Stomach (tissue), 9 donors: ENCODE data around the gene CD99L2. TPM values are rescaled to one million over a fixed set of nuclear protein-coding genes. Genes with fewer than 3 reads are reported as not detected.

Experiments used
- DNase-seq, 2 donors: peaks; one replicate each; pipeline versions ENCODE4 v3.0.0 to v3.0.0-alpha.2; 2013 to 2019
- H3K27ac ChIP-seq, 5 donors: fragments of 200-600 bp in 4 of 5; sonication (generic) in 4 of 5; one replicate each; pipeline ENCODE4 v1.5.1; 2013 to 2019; ENCODE audit warnings: mild to moderate bottlenecking in 1 of 5, moderate library complexity in 1 of 5
- H3K27me3 ChIP-seq, 3 donors: fragments of 200-600 bp; sonication (generic); one replicate each; pipeline ENCODE4 v1.5.1; 2017 to 2019; ENCODE audit warnings: mixed run types in 1 of 3
- H3K36me3 ChIP-seq, 4 donors: fragments of 200-600 bp; sonication (generic); 1 replicate in 3 of 4; 2 replicates in 1 of 4; pipeline ENCODE4 v1.5.1; 2016 to 2019
- H3K4me1 ChIP-seq, 4 donors: fragments of 200-600 bp; sonication (generic); one replicate each; pipeline ENCODE4 v1.5.1; 2016 to 2019
- H3K4me3 ChIP-seq, 4 donors: fragments of 200-600 bp; sonication (generic) in 3 of 4; one replicate each; pipeline ENCODE4 v1.5.1; 2016 to 2019; ENCODE audit warnings: mild to moderate bottlenecking in 1 of 4
- H3K9me3 ChIP-seq, 4 donors: fragments of 200-600 bp; sonication (generic); one replicate each; pipeline ENCODE4 v1.5.1; 2016 to 2019
- EP300 ChIP-seq: sonication (generic); formaldehyde crosslinking; IDR thresholded peaks from one replicate; pipeline ENCODE4 v1.6.1; 2017; ENCODE audit warnings: antibody characterized with exemption
- POLR2A ChIP-seq, 4 donors: fragments of 450-650 bp; IDR thresholded peaks; one replicate each; pipeline ENCODE4 v1.6.1; 2016; ENCODE audit warnings: antibody characterized with exemption in 4 of 4, control low read depth in 2 of 4, mild to moderate bottlenecking in 1 of 4, moderate library complexity in 1 of 4
- POLR2AphosphoS5 ChIP-seq, 3 donors: sonication (generic); formaldehyde crosslinking; IDR thresholded peaks; one replicate each; pipeline ENCODE4 v1.6.1; 2016; ENCODE audit warnings: antibody characterized with exemption in 3 of 3
- WGBS, 5 donors: extraction: QIAGEN DNeasy Blood & Tissue Kit in 3 of 5; methylation state at CpG; one replicate each; pipeline versions ENCODE4 v1.1.5 to v1.1.7; 2013 to 2018; 5-methylcytosine and 5-hydroxymethylcytosine counted together
- intact Hi-C: fragments of 100-400 bp; cut with DNase I; formaldehyde crosslinking; loops from one replicate; pipeline ENCODE4 v1.15.1; 2023; ENCODE audit warnings: low total_unique reads
- polyA plus RNA-seq, 3 donors: library from polyadenylated mRNA; stranded (reverse); fragments of 200-250 nt; gene quantifications; one replicate each; pipeline ENCODE4 v1.2.3, GENCODE V29; 2013
- total RNA-seq, 5 donors: library from RNA; depleted of rRNA; stranded (reverse); fragments of >200 nt; gene quantifications; one replicate each; pipeline versions ENCODE4 v1.1.0 to v1.2.3, GENCODE V29; 2014 to 2016
- TF ChIP-seq, protein P1 (sequence below), 7 experiments: fragments of 450-650 bp in 4 of 7; fragments of 200-600 bp in 3 of 7; sonication (generic) in 3 of 7; IDR thresholded peaks; one replicate each; pipeline ENCODE4 v1.5.1; 2016 to 2019; ENCODE audit warnings: antibody characterized with exemption in 7 of 7, control low read depth in 2 of 7, mild to moderate bottlenecking in 1 of 7
- donor health status: healthy with polysubstance abuse.
- donor health status: Bipolar disorder and iron deficiency.
- donor health status: healthy.

The CD99L2 gene
- total and polyA plus RNA-seq, 8 donors: 3.5 to 40.6 (median 13.7) TPM

DNA sequence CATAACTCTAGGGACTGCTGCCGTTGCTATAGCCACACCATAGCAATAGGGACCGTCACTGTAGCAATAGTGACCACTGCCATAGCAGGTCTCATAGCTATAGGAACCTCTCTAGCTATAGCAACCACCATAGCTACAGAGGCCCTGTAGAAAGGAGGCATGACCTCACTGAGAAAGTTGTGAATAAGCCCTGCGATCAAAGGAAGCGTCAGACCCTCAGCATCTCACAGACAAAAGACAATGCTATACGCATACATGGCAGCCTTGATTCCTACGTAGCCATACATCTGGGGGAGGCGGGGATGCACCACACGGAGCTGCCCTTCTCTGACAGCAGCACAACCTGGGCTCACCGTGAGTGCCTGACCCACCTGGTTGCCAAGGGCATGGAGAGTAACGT, 116.8 kb downstream of the CD99L2 start:
- Histone ChIP-seq H3K4me3 (no peak overlapping the region), H3K9me3 (no peaks in the 10 kb centered on the region), H3K36me3 (no peaks in the 10 kb centered on the region), H3K4me1 (no peaks in the 10 kb centered on the region), H3K27ac (no peak overlapping the region), H3K27me3 (no peaks in the 10 kb centered on the region)
- DNase-seq: no peak
- WGBS, 5 donors: 84 to 98% (median 96%) methylated on average over 8 to 10 of the region's 10 CpGs
- TF ChIP-seq EP300 (no peak), POLR2A (IDR thresholded peaks at IDR 0.05) (no peak), POLR2AphosphoS5 (IDR thresholded peaks at IDR 0.05) (no peak)
- TF ChIP-seq, protein P1, sequence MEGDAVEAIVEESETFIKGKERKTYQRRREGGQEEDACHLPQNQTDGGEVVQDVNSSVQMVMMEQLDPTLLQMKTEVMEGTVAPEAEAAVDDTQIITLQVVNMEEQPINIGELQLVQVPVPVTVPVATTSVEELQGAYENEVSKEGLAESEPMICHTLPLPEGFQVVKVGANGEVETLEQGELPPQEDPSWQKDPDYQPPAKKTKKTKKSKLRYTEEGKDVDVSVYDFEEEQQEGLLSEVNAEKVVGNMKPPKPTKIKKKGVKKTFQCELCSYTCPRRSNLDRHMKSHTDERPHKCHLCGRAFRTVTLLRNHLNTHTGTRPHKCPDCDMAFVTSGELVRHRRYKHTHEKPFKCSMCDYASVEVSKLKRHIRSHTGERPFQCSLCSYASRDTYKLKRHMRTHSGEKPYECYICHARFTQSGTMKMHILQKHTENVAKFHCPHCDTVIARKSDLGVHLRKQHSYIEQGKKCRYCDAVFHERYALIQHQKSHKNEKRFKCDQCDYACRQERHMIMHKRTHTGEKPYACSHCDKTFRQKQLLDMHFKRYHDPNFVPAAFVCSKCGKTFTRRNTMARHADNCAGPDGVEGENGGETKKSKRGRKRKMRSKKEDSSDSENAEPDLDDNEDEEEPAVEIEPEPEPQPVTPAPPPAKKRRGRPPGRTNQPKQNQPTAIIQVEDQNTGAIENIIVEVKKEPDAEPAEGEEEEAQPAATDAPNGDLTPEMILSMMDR (IDR thresholded peaks at IDR 0.05): no peak
- intact Hi-C loops: no loop called here

DNA sequence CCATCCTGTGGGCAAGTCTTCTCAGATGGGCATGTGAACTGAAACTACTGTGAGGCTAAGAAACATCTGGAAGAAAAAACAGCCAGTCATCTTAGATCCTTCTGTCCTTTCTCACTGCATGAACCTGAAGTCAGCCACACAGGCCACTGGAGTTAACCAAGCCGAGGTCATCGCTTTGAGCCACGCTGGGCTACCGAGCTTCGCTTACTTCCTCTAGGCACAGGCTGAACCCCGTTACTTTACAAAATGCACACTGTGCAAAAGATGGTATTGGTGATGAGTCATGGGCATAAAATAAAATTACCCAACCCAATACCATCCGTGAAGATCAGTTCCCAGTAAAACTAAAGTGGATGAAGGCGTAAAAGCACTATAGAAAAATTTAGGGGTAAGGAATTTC, 119.1 kb downstream of the CD99L2 start:
- intact Hi-C loops: no loop called here
- Histone ChIP-seq H3K4me1 (no peaks in the 10 kb centered on the region), H3K27me3 (no peaks in the 10 kb centered on the region), H3K36me3 (peaks cover 0 to 15% (median 9%) of the 10 kb centered on the region in 4 donors), H3K4me3 (no peak overlapping the region), H3K9me3 (no peaks in the 10 kb centered on the region), H3K27ac (no peak overlapping the region)
- WGBS, 5 donors: 75 to 95% (median 87%) methylated on average over 8 of the region's 8 CpGs
- TF ChIP-seq EP300 (no peak), POLR2AphosphoS5 (IDR thresholded peaks at IDR 0.05) (no peak), POLR2A (IDR thresholded peaks at IDR 0.05) (no peak)
- TF ChIP-seq, protein P1 (IDR thresholded peaks at IDR 0.05): no peak
- no peak for DNase-seq

DNA sequence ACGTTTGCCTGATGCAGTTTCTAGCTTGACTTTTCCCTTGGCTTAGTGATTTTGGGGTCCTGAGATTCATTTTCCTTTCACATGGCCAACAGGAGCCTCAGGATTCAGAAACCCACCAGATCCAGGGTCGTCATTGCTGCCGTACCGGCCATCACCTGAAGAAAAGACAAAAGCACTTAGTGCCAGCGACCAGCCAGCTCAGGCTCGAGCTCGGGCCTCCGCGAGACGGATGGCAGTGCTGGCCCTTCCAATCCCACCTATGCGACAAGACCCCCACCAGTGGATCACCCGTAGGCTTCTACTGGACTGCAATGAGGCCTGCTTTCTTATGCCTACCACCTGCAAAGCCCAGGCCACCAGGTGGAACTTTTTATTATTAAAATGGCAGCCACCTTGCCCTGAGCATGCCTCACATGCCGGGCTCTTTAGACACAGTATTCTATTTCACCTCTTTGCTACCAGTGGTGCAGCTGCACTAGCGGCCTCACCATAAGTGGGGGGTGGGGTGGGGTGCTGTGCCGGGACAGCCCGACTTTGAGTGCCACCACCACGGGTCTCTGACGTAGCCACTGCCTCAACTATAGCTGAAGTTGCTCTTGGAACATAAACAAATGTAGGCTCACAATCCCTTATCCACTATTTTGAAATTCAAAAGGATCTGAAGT, 121.0 kb downstream of the CD99L2 start:
- intact Hi-C loops: no loop called here
- Histone ChIP-seq H3K9me3 (no peaks in the 10 kb centered on the region), H3K36me3 (peaks cover 0 to 17% (median 12%) of the 10 kb centered on the region in 4 donors), H3K27ac (no peak overlapping the region), H3K4me1 (no peaks in the 10 kb centered on the region), H3K27me3 (no peaks in the 10 kb centered on the region), H3K4me3 (no peak overlapping the region)
- TF ChIP-seq POLR2A (IDR thresholded peaks at IDR 0.05): no peak
- TF ChIP-seq POLR2AphosphoS5 (IDR thresholded peaks at IDR 0.05): no peak
- TF ChIP-seq, protein P1 (IDR thresholded peaks at IDR 0.05): no peak
- no peak for TF ChIP-seq EP300
- WGBS, 5 donors: 87 to 97% (median 92%) methylated on average over 15 to 18 of the region's 18 CpGs
- no peak for DNase-seq

DNA sequence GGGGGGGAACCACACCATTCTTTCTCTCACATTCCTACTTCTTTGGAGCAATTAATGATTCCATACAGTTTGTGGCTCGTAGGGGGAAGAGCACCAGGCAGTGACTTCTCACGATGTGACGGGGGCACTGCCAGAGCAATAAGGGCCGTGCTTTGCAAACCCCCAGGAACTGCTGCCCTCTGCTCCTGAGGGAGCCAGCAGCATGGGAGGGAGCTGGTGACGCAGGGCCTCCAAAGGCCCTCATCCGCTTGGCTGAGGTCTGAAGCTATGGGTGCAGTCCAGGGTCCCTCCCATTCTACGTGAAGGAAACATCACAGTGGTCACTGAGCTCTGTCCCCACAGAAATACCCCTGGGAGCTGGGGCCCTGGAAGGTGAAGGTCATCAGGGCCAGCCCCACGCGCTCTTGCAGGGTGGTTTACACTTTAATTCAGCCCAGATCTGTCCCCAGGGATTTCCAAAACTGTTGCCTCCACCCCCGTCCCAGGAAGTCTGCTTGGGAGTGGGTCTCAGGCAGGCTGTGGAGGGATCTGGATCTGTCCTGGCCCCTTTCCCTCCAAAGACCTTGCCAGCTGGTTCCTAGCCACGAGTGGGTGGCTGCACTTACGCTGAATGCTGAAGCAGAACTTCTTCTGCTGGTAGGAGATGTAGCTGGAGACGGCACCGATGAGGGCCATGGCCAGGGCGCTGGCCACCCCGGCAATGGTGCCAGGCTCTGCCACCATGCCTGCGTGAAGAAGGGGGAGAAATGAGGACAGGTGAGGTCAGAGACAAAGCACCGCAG, 122.7 kb downstream of the CD99L2 start:
- TF ChIP-seq POLR2A (IDR thresholded peaks at IDR 0.05) (no peak), POLR2AphosphoS5 (IDR thresholded peaks at IDR 0.05) (no peak), EP300 (no peak)
- WGBS, 5 donors: 82 to 94% (median 87%) methylated on average over 11 to 18 of the region's 18 CpGs
- intact Hi-C loops: no loop called here

More for the DNA sequence above, 122.7 kb downstream of the CD99L2 start:
- DNase-seq: no peak
- H3K9me3 ChIP-seq: no peaks in the 10 kb centered on the region
- no peaks in the 10 kb centered on the region for H3K27me3 ChIP-seq
- H3K4me1 ChIP-seq: no peaks in the 10 kb centered on the region
- H3K36me3 ChIP-seq: peaks cover 0 to 17% (median 12%) of the 10 kb centered on the region in 4 donors
- H3K4me3 ChIP-seq: no peak overlapping the region
- H3K27ac ChIP-seq: no peak overlapping the region
